8988T (cell line): ENCODE results near the gene BCL7C.
"Not testable (repeated sequence)": the region's sequence is repeated elsewhere in the genome, so short reads cannot be mapped to it uniquely, and the experiment has no call there.

Experiments used
- DNase-seq: peaks from one replicate; pipeline ENCODE4 v3.0.0; 2011

BCL7C gene

GRCh38 chr16:30893744-30894539 is at the start of gene BCL7C:
Gene BCL7C (minus strand): TSS chr16:30894077. CDS start chr16:30893944, 133 bp downstream.
- DNase-seq: peak; percentile 62

GRCh38 chr16:30942426-30942806 is 48.5 kb upstream of the BCL7C start:
- DNase-seq: no peak

- no peak for DNase-seq
Observed at GRCh38 chr16:30941600-30942425, 47.9 kb upstream of the BCL7C start.

GRCh38 chr16:30939571-30939970 is 45.7 kb upstream of the BCL7C start:
- DNase-seq: not testable (repeated sequence)

- no peak for DNase-seq
Observed at GRCh38 chr16:30937692-30938091, 43.8 kb upstream of the BCL7C start.

GRCh38 chr16:30934827-30935557 is 41.1 kb upstream of the BCL7C start:
- DNase-seq: no peak

GRCh38 chr16:30931068-30931650 is 37.3 kb upstream of the BCL7C start:
- no peak for DNase-seq

GRCh38 chr16:30930160-30930571 is 36.3 kb upstream of the BCL7C start:
- no peak for DNase-seq

GRCh38 chr16:30929167-30929566 is 35.3 kb upstream of the BCL7C start:
- DNase-seq: no peak

- no peak for DNase-seq
Observed at GRCh38 chr16:30928390-30928789, 34.5 kb upstream of the BCL7C start.

- peak; percentile 90 for DNase-seq
Observed at GRCh38 chr16:30927789-30928378, 34.0 kb upstream of the BCL7C start.

- no peak for DNase-seq
Observed at GRCh38 chr16:30926937-30927788, 33.3 kb upstream of the BCL7C start.

GRCh38 chr16:30925995-30926811 is 32.3 kb upstream of the BCL7C start:
- no peak for DNase-seq

GRCh38 chr16:30925632-30925987 is 31.7 kb upstream of the BCL7C start:
- DNase-seq: no peak

GRCh38 chr16:30924913-30925631 is 31.2 kb upstream of the BCL7C start:
- no peak for DNase-seq

GRCh38 chr16:30924076-30924912 is 30.4 kb upstream of the BCL7C start:
- DNase-seq: peak; percentile 35

GRCh38 chr16:30923554-30924075 is 29.7 kb upstream of the BCL7C start, which contains the start of gene FBXL19:
Gene FBXL19 (plus strand): TSS chr16:30923572. CDS start chr16:30925755, 2,183 bp downstream.
- DNase-seq: no peak

GRCh38 chr16:30922960-30923535 is 29.2 kb upstream of the BCL7C start:
- peak; percentile 84 for DNase-seq
